Body of pancreas (tissue), 4 donors: ENCODE data around the gene RGN.

Experiments used
- CTCF ChIP-seq, 7 experiments: fragments of 450-650 bp in 4 of 7; fragments of 200-600 bp in 3 of 7; sonication (generic) in 3 of 7; IDR thresholded peaks; one replicate each; pipeline ENCODE4 v1.5.1; 2016 to 2019; ENCODE audit warnings: antibody characterized with exemption in 7 of 7
- POLR2A ChIP-seq, 3 donors: fragments of 450-650 bp; IDR thresholded peaks; one replicate each; pipeline ENCODE4 v1.6.1; 2016; ENCODE audit warnings: antibody characterized with exemption in 3 of 3, mild to moderate bottlenecking in 2 of 3

DNA sequence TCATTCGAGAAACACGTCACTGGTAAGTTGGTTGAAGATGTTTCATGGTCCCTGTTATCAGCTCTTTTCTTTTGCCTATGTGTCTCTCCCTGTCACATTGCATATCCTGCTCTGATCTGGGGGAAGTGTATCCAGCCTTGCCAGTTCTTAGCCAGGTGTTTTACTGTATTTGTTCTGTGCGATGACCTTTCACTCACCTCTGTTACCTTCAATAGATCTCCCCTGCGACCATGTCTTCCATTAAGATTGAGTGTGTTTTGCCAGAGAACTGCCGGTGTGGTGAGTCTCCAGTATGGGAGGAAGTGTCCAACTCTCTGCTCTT is 2.6 kb downstream of the RGN start:
- no peak for TF ChIP-seq POLR2A (IDR thresholded peaks at IDR 0.05)
- no peak for TF ChIP-seq CTCF (IDR thresholded peaks at IDR 0.05)
